ENCODE results near the gene CHMP6.
A peak's percentile ranks its signal among the peaks of the same experiment; 100 is the strongest.

CHMP6 gene

GRCh38 chr17:81032641-81033480 lies 41.2 kb downstream of the CHMP6 start:
- DNase-seq: no peak

GRCh38 chr17:81033535-81034167 lies 42.0 kb downstream of the CHMP6 start:
- DNase-seq: no peak

DNA sequence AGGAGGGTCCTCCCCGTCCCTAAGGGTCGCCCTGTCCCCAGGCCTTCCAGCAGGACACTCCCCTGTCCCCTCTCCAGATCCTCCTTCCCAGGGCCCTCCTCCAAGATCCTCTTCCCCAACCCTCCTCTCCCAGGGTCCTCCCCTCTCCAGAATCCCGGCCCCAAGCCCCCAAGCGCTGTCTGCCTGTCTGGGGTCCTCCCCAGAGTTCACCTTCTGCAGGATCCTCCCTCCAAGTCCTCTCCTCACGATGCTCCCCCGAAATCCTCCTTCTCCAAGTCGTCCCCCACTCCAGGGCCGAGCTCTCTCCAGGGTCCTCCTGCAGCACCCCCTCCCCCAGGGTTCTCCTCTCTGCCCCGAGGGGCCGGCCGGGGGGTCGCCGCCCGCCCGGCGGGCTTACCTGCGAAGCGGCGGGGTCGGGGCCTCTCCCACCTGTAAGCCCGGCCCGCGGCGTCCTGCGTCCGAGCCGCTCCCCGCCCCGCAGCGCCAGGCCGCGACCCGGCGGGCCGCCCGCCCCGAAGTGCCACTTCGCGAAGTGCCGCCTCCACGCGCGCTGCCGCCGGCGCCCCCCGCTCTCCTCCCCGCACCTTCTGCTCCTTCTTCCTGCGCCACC lies 42.6 kb downstream of the CHMP6 start:
- no peak for DNase-seq

- DNase-seq: peak; percentile 58
Measured at GRCh38 chr17:81034779-81035520, 43.3 kb downstream of the CHMP6 start, which contains the start of gene BAIAP2. BAIAP2 (plus strand) TSS chr17:81035151; CDS start chr17:81035255, 104 bp downstream.

DNA sequence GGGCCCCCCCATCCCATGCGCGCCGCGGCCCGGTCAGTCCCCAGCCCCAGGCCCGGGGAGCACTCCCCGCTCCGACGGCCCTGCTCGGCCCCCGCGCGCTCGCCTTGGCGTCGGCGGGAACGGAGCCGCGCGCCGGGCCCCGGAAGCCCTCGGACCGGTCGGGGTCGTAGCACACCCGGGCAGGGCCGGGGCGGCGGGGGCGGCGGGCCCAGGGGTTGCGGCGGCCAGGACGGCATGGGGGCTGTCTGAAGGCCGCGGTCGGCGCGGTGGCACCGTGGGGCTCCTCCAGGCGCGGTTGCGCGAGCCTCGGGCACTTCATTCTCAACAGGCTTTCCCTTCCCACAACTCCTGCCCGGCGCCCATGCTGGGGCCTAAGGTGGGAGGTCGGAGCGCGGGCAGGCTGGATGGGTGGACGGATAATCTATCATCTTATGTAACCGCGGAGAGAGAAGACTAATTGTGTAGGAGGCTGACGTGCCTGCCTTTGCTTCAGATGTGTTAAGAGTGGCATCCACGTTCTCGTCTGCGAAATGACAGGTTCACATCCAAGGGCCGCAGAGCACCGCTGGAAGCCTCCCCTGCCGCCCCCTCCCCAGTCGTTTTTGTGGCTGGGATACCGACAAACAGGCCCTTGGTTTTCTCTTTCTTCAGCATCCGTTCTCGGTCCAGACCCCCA lies 44.0 kb downstream of the CHMP6 start:
- no peak for DNase-seq

- no peak for DNase-seq
Measured at GRCh38 chr17:81036197-81036941, 44.7 kb downstream of the CHMP6 start.

DNA sequence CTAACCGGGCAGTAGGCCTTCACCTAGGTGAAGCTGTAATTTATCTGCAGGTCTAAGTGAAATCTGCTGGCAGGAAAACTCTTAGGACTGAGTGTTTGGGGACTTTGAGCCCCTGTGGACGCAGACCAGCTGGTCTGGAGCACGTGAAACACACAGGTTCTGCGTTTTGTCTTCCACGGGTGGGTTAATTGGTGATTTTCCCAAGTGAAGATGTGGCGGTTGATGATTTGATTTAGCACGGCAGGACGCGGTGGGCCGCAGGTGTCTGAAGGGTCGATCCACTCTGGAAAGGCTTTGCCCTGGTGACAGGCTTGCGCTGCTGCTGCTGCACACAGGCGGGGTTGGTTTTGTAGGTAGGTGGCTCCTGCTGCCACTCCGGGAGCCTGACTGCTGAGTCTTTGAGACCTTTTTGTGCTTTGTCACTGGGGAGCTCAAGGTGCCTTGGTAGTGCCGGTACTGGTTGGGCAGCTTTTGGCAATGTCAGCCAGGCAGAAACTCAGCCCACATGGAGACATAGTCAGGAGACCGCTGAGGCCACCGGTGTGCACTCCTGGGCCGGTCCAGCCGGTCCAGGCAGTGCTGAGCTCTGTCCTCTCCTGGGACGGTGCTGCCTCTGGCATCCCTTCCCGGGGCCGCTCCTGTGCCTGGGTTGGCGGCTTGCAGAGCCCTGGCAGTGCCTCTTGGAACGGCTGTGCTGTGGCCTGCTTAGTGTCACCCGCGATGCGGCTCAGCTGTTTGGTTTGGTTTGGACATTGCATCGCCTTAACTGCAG lies 45.6 kb downstream of the CHMP6 start:
- no peak for DNase-seq

GRCh38 chr17:81037798-81038733 lies 46.4 kb downstream of the CHMP6 start:
- DNase-seq: no peak

GRCh38 chr17:81039096-81039495 lies 47.5 kb downstream of the CHMP6 start:
- no peak for DNase-seq

GRCh38 chr17:81039854-81040758 lies 48.5 kb downstream of the CHMP6 start:
- DNase-seq: no peak

GRCh38 chr17:81040791-81041337 lies 49.2 kb downstream of the CHMP6 start:
- DNase-seq: no peak

- DNase-seq: no peak
Measured at GRCh38 chr17:81042606-81043005, 51.0 kb downstream of the CHMP6 start.

DNA sequence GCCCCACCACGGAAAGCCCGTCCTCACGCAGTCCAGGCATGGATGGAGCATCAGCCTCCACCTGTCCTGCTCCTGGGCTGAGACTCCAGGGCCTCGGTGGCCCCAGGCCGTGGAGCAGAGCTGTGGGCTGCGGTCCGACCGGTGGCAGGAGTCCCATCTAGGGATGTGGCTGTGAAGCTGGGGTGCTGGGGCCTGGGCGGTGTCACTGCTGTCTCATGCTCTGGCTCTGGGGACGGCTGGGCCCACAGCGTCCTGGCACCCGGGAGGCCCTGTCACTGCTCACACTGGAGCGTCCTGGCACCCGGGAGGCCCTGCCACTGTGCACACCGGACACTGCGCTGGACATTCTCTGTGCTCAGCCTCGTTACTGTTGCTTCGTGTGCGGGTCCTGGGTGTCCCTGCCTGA lies 51.7 kb downstream of the CHMP6 start:
- DNase-seq: no peak

- no peak for DNase-seq
Measured at GRCh38 chr17:81043725-81044427, 52.2 kb downstream of the CHMP6 start.

GRCh38 chr17:81044428-81044763 lies 52.8 kb downstream of the CHMP6 start:
- no peak for DNase-seq

DNA sequence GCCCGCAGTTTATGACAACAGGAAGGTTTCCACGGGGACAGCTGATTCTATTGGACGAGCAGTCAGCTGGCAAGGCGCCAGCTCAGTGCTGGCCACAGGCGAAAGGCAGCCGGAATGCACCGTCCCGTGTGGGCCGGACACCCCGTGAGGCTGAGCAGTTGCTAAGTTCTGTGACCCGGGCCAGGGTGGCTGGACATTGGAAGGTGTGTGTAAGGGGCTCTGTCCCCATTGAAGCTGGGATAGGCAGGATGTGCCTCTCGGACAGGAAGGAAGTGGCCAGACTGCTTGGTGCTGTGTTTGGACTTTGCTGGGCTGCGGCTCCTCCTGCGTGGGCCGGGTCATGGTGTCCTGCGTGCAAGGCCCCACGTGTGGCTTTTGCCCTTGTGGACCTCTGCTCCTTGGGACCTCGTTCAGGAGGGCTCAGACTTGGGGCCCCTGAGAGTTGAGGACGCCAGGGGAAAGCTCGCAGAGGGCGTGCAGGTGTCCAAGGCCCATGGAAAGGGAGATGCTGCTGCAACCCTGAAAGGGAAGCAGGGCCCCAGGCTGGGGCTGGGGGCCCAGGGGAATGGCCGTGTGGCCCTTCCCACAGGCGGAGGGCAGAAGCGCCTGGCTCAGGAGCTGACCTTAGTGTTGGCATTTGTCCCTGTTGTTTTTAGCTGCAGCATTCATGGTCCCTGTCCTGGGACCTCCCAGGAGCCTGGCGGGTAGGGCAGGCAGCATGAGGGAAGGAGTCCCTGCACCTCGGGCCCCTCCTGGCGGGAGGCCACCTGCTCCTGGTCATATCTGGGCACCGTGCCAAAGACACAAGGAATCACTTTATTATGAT lies 53.3 kb downstream of the CHMP6 start:
- no peak for DNase-seq

DNA sequence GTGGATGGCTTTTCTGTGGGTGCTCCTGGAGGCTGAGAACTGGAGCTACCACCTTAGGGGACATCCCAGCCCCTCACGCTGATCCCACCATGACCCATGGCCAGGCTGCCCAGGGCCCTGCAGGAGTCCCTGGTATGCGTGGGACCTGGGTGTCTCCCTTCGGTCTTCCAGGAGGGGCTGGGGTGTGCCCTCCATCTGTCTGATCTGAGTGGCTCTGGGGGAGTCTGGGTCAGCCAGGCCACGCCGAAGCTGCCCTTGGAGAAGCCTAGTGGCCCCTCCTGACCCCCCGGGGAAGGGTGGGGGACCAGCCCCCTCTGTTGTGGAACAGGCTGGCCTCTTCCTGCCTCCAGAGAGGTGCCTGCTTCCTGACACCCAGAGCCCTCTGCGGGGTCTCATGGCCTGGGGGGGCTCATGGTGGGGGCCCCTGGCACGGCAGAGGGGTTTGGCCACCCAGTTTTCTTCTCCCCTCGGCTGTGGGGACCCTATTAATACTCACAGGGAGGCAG lies 54.0 kb downstream of the CHMP6 start:
- no peak for DNase-seq

Measured in NCI-H187 treated with DMSO at 0.1 percent for 48 hours (cell line).